ENCODE measurements around the gene UQCC5.

DNA sequence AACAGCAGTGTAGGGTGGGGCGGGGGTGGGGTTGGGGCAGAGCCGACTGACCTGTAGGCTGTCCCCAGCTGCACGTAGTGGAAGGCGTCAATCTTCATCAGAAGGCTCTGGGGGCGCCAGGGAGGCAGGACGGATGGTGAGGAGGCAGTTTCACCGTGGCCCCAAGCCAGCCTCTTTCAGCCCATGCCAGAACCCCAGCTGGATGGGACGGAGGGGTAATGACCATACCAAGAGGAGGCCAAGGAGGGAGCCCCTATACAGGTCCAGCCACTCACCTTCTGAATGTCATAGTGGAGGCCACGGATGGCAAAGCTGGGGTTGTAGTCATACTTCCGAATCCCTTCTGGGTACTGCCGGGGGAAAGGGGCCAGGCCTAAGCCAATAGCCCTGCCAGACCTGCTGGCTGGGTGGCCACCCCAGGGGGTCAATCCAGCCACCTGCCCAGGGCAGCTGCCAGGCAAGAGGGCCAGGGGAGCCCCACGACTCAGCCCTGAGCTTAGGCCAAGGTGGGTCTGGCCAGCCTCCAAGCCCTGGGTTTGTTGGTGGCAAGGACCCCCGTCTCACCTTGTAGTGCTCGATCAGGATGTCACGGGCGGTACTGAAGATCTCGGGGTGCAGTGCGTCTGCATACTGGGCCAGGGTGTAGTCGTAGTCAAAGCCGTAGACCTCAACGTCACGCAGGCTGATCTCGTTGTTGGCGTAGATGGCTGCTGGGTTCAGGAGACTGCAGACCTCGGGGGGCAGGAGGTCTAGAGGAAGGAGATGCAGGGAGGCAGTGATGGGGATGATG is 7.6 kb upstream of the UQCC5 start:
- TF ChIP-seq POLR2AphosphoS5 (IDR thresholded peaks at IDR 0.05) (no peak), POLR2A (IDR thresholded peaks at IDR 0.05) (no peak), EP300 (IDR thresholded peaks at IDR 0.05) (no peak)
- TF ChIP-seq, protein P1, sequence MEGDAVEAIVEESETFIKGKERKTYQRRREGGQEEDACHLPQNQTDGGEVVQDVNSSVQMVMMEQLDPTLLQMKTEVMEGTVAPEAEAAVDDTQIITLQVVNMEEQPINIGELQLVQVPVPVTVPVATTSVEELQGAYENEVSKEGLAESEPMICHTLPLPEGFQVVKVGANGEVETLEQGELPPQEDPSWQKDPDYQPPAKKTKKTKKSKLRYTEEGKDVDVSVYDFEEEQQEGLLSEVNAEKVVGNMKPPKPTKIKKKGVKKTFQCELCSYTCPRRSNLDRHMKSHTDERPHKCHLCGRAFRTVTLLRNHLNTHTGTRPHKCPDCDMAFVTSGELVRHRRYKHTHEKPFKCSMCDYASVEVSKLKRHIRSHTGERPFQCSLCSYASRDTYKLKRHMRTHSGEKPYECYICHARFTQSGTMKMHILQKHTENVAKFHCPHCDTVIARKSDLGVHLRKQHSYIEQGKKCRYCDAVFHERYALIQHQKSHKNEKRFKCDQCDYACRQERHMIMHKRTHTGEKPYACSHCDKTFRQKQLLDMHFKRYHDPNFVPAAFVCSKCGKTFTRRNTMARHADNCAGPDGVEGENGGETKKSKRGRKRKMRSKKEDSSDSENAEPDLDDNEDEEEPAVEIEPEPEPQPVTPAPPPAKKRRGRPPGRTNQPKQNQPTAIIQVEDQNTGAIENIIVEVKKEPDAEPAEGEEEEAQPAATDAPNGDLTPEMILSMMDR (IDR thresholded peaks at IDR 0.05) = no peak

Data from stomach (tissue), 4 donors.